GM10266 (cell line): Measurements from ENCODE around the gene IL3.

ENCODE experiments used
- DNase-seq: peaks from one replicate; pipeline ENCODE4 v3.0.0; 2012; ENCODE audit errors: extremely low spot score
- CTCF ChIP-seq: IDR thresholded peaks from 2 replicates; pipeline ENCODE4 v1.5.1; 2012; ENCODE audit warnings: mild to moderate bottlenecking, low read depth; ENCODE audit not compliant: control insufficient read depth, insufficient read depth; ENCODE audit errors: missing control alignments

The IL3 gene

GRCh38 chr5:132060501-132061161, at the start of gene IL3:
Gene IL3, plus strand, starts transcription at chr5:132060655. Its CDS starts 52 bp downstream, at chr5:132060707.
- no peak for DNase-seq
- TF ChIP-seq CTCF, result no peak

- no peak for TF ChIP-seq CTCF
- DNase-seq, result peak; percentile 33
Measured at GRCh38 chr5:132010989-132011621, 49.4 kb upstream of the IL3 start.

- TF ChIP-seq CTCF, result no peak
- peak; percentile 40 for DNase-seq
Measured at GRCh38 chr5:132011622-132012343, 48.7 kb upstream of the IL3 start, which contains the start of gene ACSL6. Gene ACSL6, minus strand, starts transcription at chr5:132011658. Its CDS starts 105 bp downstream, at chr5:132011553.

- peak; percentile 41 for DNase-seq
- no peak for TF ChIP-seq CTCF
Measured at GRCh38 chr5:132012371-132013005, 48.0 kb upstream of the IL3 start.

- TF ChIP-seq CTCF, result no peak
- DNase-seq, result no peak
Measured at GRCh38 chr5:132013006-132013689, 47.3 kb upstream of the IL3 start.

GRCh38 chr5:132013711-132014110, 46.7 kb upstream of the IL3 start:
- no peak for TF ChIP-seq CTCF
- DNase-seq, result no peak
